DOHH2 (cell line): ENCODE measurements around the gene C2orf76.

Source experiments
- H3F3A ChIP-seq: fragments of 200-600 bp; sonication (generic), shearing (Covaris generic); 2 replicates; pipeline ENCODE4 v1.6.0; 2016; ENCODE audit warnings: antibody characterized with exemption, mild to moderate bottlenecking; ENCODE audit not compliant: control insufficient read depth, insufficient read depth
- H3K27ac ChIP-seq: fragments of 200-600 bp; sonication (generic); 2 replicates; pipeline ENCODE4 v1.5.1; 2014; ENCODE audit warnings: low read depth, mild to moderate bottlenecking, low read length, moderate library complexity
- H3K27me3 ChIP-seq: fragments of 200-600 bp; sonication (generic); 2 replicates; pipeline ENCODE4 v1.6.1; 2014; ENCODE audit warnings: mild to moderate bottlenecking, low read length, mixed read lengths; ENCODE audit not compliant: control insufficient read depth
- H3K36me3 ChIP-seq: fragments of 200-600 bp; sonication (generic); 2 replicates; pipeline ENCODE4 v1.6.1; 2014; ENCODE audit warnings: mild to moderate bottlenecking, low read length, moderate library complexity, mixed read lengths; ENCODE audit not compliant: control insufficient read depth
- H3K4me1 ChIP-seq: fragments of 200-600 bp; sonication (generic); 2 replicates; pipeline ENCODE4 v1.6.1; 2014; ENCODE audit warnings: mild to moderate bottlenecking, low read length, mixed read lengths; ENCODE audit not compliant: control insufficient read depth
- H3K4me2 ChIP-seq: fragments of 200-600 bp; sonication (generic); 2 replicates; pipeline ENCODE4 v1.6.0; 2014; ENCODE audit warnings: mild to moderate bottlenecking, low read length, moderate library complexity
- H3K4me3 ChIP-seq: fragments of 200-600 bp; sonication (generic); 2 replicates; pipeline ENCODE4 v1.5.1; 2014; ENCODE audit warnings: mild to moderate bottlenecking, low read length, mixed read lengths
- H3K79me2 ChIP-seq: fragments of 200-600 bp; sonication (generic); 2 replicates; pipeline ENCODE4 v1.6.1; 2014; ENCODE audit warnings: mild to moderate bottlenecking, low read length, mixed read lengths; ENCODE audit not compliant: control insufficient read depth
- H3K9me2 ChIP-seq: fragments of 200-600 bp; sonication (generic); replicated peaks from 2 replicates; pipeline ENCODE4 v1.6.1; 2014; ENCODE audit warnings: mild to moderate bottlenecking, low read length, mixed read lengths; ENCODE audit not compliant: control insufficient read depth
- H3K9me3 ChIP-seq: fragments of 200-600 bp; sonication (generic); 2 replicates; pipeline ENCODE4 v1.6.1; 2014; ENCODE audit warnings: antibody characterized with exemption, low read length, mixed read lengths; ENCODE audit not compliant: control insufficient read depth, insufficient read depth
- H4K20me1 ChIP-seq: fragments of 200-600 bp; sonication (generic); 2 replicates; pipeline ENCODE4 v1.6.0; 2014; ENCODE audit warnings: low read depth, mild to moderate bottlenecking, antibody characterized with exemption, low read length, moderate library complexity; ENCODE audit not compliant: control insufficient read depth, insufficient read depth
- CTCF ChIP-seq: fragments of 200-600 bp; sonication (generic); IDR thresholded peaks from one replicate; pipeline ENCODE4 v1.5.1; 2014; ENCODE audit warnings: antibody characterized with exemption, mild to moderate bottlenecking, low read depth, low read length; ENCODE audit not compliant: poor library complexity, severe bottlenecking
- EZH2phosphoT487 ChIP-seq: fragments of 200-600 bp; sonication (generic); IDR thresholded peaks from 2 replicates; pipeline ENCODE4 v1.6.1; 2017; ENCODE audit warnings: borderline replicate concordance, mild to moderate bottlenecking, antibody characterized with exemption, low read length, moderate library complexity, mixed read lengths

The C2orf76 gene

GRCh38 chr2:119366649-119367471 is at the start of gene C2orf76, which contains the start of gene DBI:
Gene C2orf76 (minus strand): TSS chr2:119366834. CDS start chr2:119339959, 26,875 bp downstream.
Gene DBI (plus strand): TSS chr2:119366977. CDS start chr2:119367052, 75 bp downstream.
- Histone ChIP-seq H3K4me2 (peak within 1 kb of the TSS; percentile 96), H3K36me3 (peaks cover 63% of the 10 kb centered on the region), H3K9me2 (no peaks in the 10 kb centered on the region), H4K20me1 (peaks cover 20% of the 10 kb centered on the region), H3K79me2 (peaks cover 74% of the 10 kb centered on the region), H3K4me3 (peak within 1 kb of the TSS; percentile 79), H3K27ac (peak within 1 kb of the TSS; percentile 86), H3F3A (no peaks in the 10 kb centered on the region), H3K27me3 (no peaks in the 10 kb centered on the region), H3K9me3 (no peaks in the 10 kb centered on the region), H3K4me1 (peaks cover 51% of the 10 kb centered on the region)
- TF ChIP-seq CTCF (no peak), EZH2phosphoT487 (no peak)

GRCh38 chr2:119415630-119416029 is 49.0 kb upstream of the C2orf76 start:
- no peaks in the 10 kb centered on the region; the same call in 1 of the 2 replicates for H3F3A ChIP-seq
- no peaks in the 10 kb centered on the region for H3K9me3 ChIP-seq
- H3K4me2 ChIP-seq: no peak overlapping the region
- H3K9me2 ChIP-seq: no peaks in the 10 kb centered on the region
- TF ChIP-seq EZH2phosphoT487: no peak
- no peak for TF ChIP-seq CTCF
- H3K36me3 ChIP-seq: no peaks in the 10 kb centered on the region
- H3K4me3 ChIP-seq: no peak overlapping the region
- H3K27me3 ChIP-seq: peaks cover 8% of the 10 kb centered on the region
- no peak overlapping the region for H3K27ac ChIP-seq
- H3K4me1 ChIP-seq: peaks cover 23% of the 10 kb centered on the region
- no peaks in the 10 kb centered on the region for H4K20me1 ChIP-seq
- H3K79me2 ChIP-seq: no peaks in the 10 kb centered on the region

GRCh38 chr2:119414894-119415293 is 48.3 kb upstream of the C2orf76 start:
- Histone ChIP-seq H3K4me1 (peaks cover 24% of the 10 kb centered on the region), H3K9me2 (no peaks in the 10 kb centered on the region), H3K4me3 (peak overlapping the region; percentile 30), H3K9me3 (no peaks in the 10 kb centered on the region), H3F3A (no peaks in the 10 kb centered on the region; the same call in 1 of the 2 replicates), H3K79me2 (no peaks in the 10 kb centered on the region), H3K27me3 (peaks cover 4% of the 10 kb centered on the region), H4K20me1 (no peaks in the 10 kb centered on the region), H3K4me2 (peak overlapping the region; percentile 56), H3K27ac (peak overlapping the region; percentile 3; the same call in 1 of the 2 replicates), H3K36me3 (no peaks in the 10 kb centered on the region)
- no peak for TF ChIP-seq EZH2phosphoT487
- TF ChIP-seq CTCF: no peak
